GM18526 (cell line): ENCODE measurements around the gene SGIP1.

Experiments used
- POLR2A ChIP-seq: IDR thresholded peaks from 3 replicates; pipeline ENCODE4 v1.6.1; 2011; ENCODE audit not compliant: insufficient read length; ENCODE audit errors: extremely low read depth

Gene SGIP1

GRCh38 chr1:66563094-66563800 is 29.3 kb downstream of the SGIP1 start:
- no peak for TF ChIP-seq POLR2A

DNA sequence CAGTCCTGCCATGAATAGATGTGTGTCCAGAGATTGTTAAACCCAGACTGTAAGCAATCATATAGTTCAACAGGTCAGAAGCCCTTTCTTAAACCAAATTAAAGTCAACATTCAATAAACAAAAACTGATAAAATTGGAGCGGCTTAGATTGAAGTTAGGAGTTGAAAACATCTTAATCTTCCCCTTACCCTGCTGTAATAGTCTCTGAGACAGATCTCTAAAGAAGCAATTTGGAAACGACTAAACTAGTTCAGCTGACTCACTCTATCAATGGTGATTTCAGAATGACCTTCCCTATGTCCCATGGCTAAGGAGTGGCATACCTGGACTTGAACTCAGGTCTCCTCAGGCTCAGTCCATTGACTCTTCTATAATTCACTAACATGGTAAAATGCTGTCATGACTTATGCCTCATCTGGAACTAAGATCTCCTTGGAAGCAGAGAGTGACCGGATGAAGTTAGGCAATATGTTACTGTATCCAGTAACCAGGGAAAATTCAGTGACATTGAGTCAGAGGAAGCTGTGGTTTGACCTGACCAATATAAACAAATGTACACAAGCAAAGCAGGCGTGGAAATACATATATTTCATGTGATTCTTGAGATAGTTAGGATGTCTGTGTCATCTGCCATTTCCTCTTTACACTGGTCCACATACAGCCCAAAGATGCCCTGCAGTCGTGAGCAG is 30.1 kb downstream of the SGIP1 start:
- no peak for TF ChIP-seq POLR2A

- no peak for TF ChIP-seq POLR2A
Observed at GRCh38 chr1:66570196-66570595, 36.2 kb downstream of the SGIP1 start.

GRCh38 chr1:66571789-66572188 is 37.8 kb downstream of the SGIP1 start:
- no peak for TF ChIP-seq POLR2A

DNA sequence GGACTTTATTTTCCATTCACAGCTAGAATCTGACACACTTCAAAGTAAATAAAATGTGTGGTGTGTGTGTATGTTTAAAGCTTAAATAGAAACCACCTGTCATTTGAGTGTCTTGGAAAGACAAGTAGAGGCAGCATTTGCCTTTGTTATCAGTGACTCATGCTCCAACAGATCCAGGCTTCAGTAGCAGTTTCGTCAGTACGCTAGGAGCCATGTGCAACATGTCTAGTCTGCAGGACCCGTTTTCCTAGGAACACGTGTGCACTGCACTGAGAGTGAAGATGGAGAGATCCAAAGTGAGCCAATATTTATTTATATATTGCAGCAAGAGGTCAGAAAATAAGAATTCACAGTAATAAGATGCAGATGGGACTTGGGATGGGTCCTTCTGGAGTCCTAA is 41.8 kb downstream of the SGIP1 start:
- no peak for TF ChIP-seq POLR2A

- TF ChIP-seq POLR2A = no peak
Observed at GRCh38 chr1:66576645-66577044, 42.7 kb downstream of the SGIP1 start.

- TF ChIP-seq POLR2A = no peak
Observed at GRCh38 chr1:66578841-66579240, 44.9 kb downstream of the SGIP1 start.

GRCh38 chr1:66580081-66580480 is 46.1 kb downstream of the SGIP1 start:
- no peak for TF ChIP-seq POLR2A

DNA sequence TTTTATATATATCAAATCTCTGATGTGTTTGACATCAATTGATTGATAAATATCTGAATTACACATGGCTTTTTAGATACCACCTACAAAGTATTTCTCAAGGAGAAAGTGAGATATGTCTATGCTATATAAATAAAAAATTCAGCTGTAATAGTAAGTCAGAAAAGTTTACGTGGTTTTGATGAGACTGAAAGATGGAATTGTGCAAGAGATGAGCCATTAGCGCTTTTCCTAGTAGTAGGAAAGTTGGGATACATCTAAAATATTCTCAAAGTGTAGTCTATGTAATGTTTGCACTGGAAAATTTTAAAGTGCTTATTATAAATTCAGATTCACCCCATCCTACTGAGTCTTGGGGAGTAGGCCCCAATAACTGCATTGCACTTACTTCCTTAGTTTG is 49.1 kb downstream of the SGIP1 start:
- no peak for TF ChIP-seq POLR2A

GRCh38 chr1:66585002-66585401 is 51.0 kb downstream of the SGIP1 start:
- TF ChIP-seq POLR2A = no peak

DNA sequence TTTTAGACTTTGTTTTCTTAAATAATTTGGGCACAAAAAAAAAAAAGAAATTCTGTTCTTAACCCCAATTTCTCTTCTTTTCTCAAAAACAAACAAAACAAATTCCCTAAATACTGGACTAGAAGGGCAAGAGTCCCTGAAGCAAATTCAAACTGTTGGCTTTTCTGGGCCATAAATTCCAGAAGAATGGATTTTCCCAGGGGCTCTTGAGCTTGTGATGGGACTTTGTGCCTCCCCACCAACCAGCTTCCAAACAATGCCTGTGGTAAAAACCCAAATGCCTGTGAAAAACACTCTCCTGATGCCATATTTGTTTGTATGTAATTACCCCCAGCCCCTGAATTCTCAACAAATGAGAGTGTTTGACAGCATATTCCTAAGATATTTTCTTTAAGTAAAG is 55.4 kb downstream of the SGIP1 start:
- TF ChIP-seq POLR2A = no peak

- no peak for TF ChIP-seq POLR2A
Observed at GRCh38 chr1:66596191-66596590, 62.2 kb downstream of the SGIP1 start.

DNA sequence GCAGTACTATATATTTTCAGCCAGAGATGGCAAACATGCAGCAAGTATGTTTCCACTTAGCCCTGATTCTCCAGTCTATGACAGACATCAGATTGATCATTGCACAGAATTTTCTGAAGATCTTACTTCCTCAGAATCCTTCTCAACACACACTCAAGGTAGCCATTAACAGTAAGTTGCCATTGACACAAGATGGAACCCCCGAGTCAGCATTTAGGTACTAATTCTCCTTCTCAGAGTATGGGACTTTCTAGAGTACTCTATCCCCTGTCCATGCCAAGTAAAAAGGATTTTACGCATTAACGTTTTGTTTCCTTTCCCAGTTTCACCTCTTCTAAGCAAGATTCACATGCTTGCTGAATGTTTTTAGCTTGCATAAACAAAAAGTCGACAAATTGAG is 63.5 kb downstream of the SGIP1 start:
- no peak for TF ChIP-seq POLR2A

- no peak for TF ChIP-seq POLR2A
Observed at GRCh38 chr1:66598670-66599069, 64.7 kb downstream of the SGIP1 start.

- no peak for TF ChIP-seq POLR2A
Observed at GRCh38 chr1:66599346-66599745, 65.4 kb downstream of the SGIP1 start.

DNA sequence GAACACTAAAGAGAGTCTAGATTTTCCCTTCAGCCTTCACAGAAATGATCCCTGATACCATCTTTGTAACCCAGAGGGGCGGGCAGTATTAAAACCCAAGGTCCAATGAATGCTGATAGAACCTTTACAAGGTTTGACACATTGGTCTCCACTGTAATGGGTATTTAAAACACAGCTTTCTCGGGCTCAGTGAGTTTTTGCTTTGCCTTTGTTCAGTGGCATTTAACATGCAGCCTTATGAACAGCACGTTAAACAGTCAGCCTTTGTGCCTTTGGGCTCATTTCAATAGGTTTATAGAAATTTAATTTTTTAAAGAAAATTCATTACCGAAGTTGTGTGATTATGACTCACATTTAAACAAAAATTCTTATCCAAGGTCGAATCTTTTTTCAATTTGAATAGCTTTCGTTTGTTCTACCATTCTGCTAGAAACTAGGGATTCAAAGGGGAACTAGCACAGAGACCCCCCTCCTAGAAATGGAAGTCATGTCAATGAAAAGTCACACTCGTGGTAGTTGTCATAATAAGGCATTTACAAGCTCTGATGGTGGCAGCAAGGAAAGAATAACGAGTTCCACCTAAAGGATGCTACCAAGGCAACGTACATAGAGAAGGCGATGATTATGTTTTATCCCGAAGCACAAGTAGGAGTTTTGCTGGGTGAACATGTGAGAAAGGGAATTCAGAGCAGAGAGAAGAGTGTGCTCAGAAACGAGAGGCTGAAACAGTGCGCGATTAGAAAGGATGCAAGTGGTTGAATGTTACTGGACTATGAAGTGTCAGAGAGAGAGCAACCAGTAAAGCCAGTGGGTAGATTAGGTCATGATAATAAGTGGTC is 66.2 kb downstream of the SGIP1 start:
- no peak for TF ChIP-seq POLR2A

GRCh38 chr1:66605419-66605997 is 71.6 kb downstream of the SGIP1 start:
- no peak for TF ChIP-seq POLR2A
